Neural progenitor cell (in vitro differentiated cells): ENCODE data around the gene OGDHL.

Source experiments
- CTCF ChIP-seq: fragments of 200-600 bp; sonication (generic); IDR thresholded peaks from 2 replicates; pipeline ENCODE4 v1.5.1; 2017; ENCODE audit warnings: antibody characterized with exemption, mild to moderate bottlenecking
- EZH2phosphoT487 ChIP-seq: fragments of 200-600 bp; sonication (generic); IDR thresholded peaks from 2 replicates; pipeline ENCODE4 v1.6.1; 2017; ENCODE audit warnings: antibody characterized with exemption

- no peak for TF ChIP-seq CTCF
- TF ChIP-seq EZH2phosphoT487: no peak
Observed at GRCh38 chr10:49739426-49739825, 22.7 kb downstream of the OGDHL start.
